Endothelial cell of umbilical vein (primary cell): Measurements from ENCODE around the gene ALDH3A2. TPM values are rescaled to one million over a fixed set of nuclear protein-coding genes. Genes with fewer than 3 reads are reported as not detected.

Experiments used
- BruUV-seq: library from RNA; stranded (reverse); fragments of 400-500 nt; replicated peaks from 2 replicates; lab custom pipeline; 2021; lab: Mats Ljungman, UMichigan
- CTCF ChIA-PET: fragments of 300-600, 350-600 bp; sonication (Branson Sonifier 250); formaldehyde crosslinking; loops from one replicate; lab custom pipeline; 2021; ENCODE audit warnings: antibody characterized with exemption, inconsistent platforms; lab: Charles Lee
- POLR2A ChIA-PET: fragments of 300-600, 350-600 bp; sonication (Branson Sonifier 250); formaldehyde crosslinking; loops from one replicate; lab custom pipeline; 2021; ENCODE audit warnings: antibody characterized with exemption, inconsistent platforms; lab: Charles Lee
- DNase-seq: peaks from one replicate; pipeline ENCODE4 v3.0.0-alpha.2; 2011; ENCODE audit warnings: low read depth, low spot score
- FAIRE-seq: peaks from 2 replicates; lab custom pipeline; 2011; peaks lifted over from hg19 to GRCh38; lab: Jason Lieb, UNC
- H2AFZ ChIP-seq: 2 replicates; pipeline ENCODE4 v1.6.0; 2012; ENCODE audit warnings: low read depth, low read length, control low read depth, inconsistent platforms
- H3K27ac ChIP-seq: 2 replicates; pipeline ENCODE4 v1.5.1; 2011; ENCODE audit warnings: low read depth, mild to moderate bottlenecking, control low read depth, low read length, moderate library complexity; ENCODE audit not compliant: insufficient read depth
- H3K27me3 ChIP-seq, 2 experiments: 2 replicates each; pipeline versions ENCODE4 v1.6.0 to v1.6.1; 2011; ENCODE audit warnings: low read length in 2 of 2, mixed read lengths in 1 of 2; ENCODE audit not compliant: control insufficient read depth in 2 of 2, insufficient read depth in 2 of 2
- H3K36me3 ChIP-seq, 2 experiments: 2 replicates in 1 of 2; 3 replicates in 1 of 2; pipeline ENCODE4 v1.5.1; 2011; ENCODE audit warnings: low read length in 2 of 2, mild to moderate bottlenecking in 1 of 2, moderate library complexity in 1 of 2; ENCODE audit not compliant: control insufficient read depth in 2 of 2, insufficient read depth in 2 of 2; ENCODE audit errors: extremely low read depth in 1 of 2
- H3K4me1 ChIP-seq: 3 replicates; pipeline ENCODE4 v1.5.1; 2011; ENCODE audit warnings: mild to moderate bottlenecking, low read length; ENCODE audit not compliant: control insufficient read depth, insufficient read depth; ENCODE audit errors: extremely low read depth
- H3K4me2 ChIP-seq: 2 replicates; pipeline ENCODE4 v1.6.1; 2011; ENCODE audit warnings: low read length, control low read depth, mixed read lengths; ENCODE audit not compliant: insufficient read depth
- H3K4me3 ChIP-seq, 3 experiments: fragments of 200-600 bp in 1 of 3; sonication (generic), shearing (Covaris generic) in 1 of 3; replicated peaks in 1 of 3; 2 replicates each; pipeline ENCODE4 v1.5.1; 2011 to 2016; ENCODE audit warnings: control low read depth in 3 of 3, low read length in 3 of 3, mild to moderate bottlenecking in 2 of 3, inconsistent platforms in 1 of 3, low read depth in 1 of 3, moderate library complexity in 1 of 3; ENCODE audit not compliant: insufficient read depth in 1 of 3
- H3K79me2 ChIP-seq: 2 replicates; pipeline ENCODE4 v1.6.0; 2012; ENCODE audit warnings: low read length, inconsistent platforms; ENCODE audit not compliant: control insufficient read depth, insufficient read depth
- H3K9ac ChIP-seq: replicated peaks from 2 replicates; pipeline ENCODE3; 2011; ENCODE audit warnings: low read length, control low read depth; ENCODE audit not compliant: insufficient read depth; ENCODE audit errors: extremely low read depth
- H3K9me1 ChIP-seq: replicated peaks from 3 replicates; pipeline ENCODE4 v1.6.0; 2011; ENCODE audit warnings: mild to moderate bottlenecking, low read length; ENCODE audit not compliant: control insufficient read depth, insufficient read depth; ENCODE audit errors: extremely low read depth
- H3K9me3 ChIP-seq: replicated peaks from 2 replicates; pipeline ENCODE4 v1.5.1; 2012; ENCODE audit warnings: low read length, inconsistent platforms; ENCODE audit not compliant: control insufficient read depth, insufficient read depth
- H4K20me1 ChIP-seq: replicated peaks from 2 replicates; pipeline ENCODE3; 2011; ENCODE audit warnings: mild to moderate bottlenecking, low read length; ENCODE audit not compliant: control insufficient read depth, insufficient read depth; ENCODE audit errors: extremely low read depth
- EZH2 ChIP-seq: IDR thresholded peaks from 2 replicates; pipeline ENCODE4 v1.6.1; 2012; ENCODE audit warnings: borderline replicate concordance, low read depth, mild to moderate bottlenecking, moderate library complexity, low read length, inconsistent platforms; ENCODE audit not compliant: severe bottlenecking
- FOS ChIP-seq: IDR thresholded peaks from 2 replicates; pipeline ENCODE4 v1.6.1; 2011; ENCODE audit warnings: mild to moderate bottlenecking, low read length, moderate library complexity, borderline replicate concordance; ENCODE audit not compliant: insufficient read depth
- GATA2 ChIP-seq: IDR thresholded peaks from 2 replicates; pipeline ENCODE4 v1.7.0; 2011; ENCODE audit warnings: low read depth, mild to moderate bottlenecking, moderate library complexity, mixed read lengths, low read length; ENCODE audit not compliant: insufficient read length, insufficient read depth
- JUN ChIP-seq: IDR thresholded peaks from 2 replicates; pipeline ENCODE4 v1.6.1; 2011; ENCODE audit warnings: borderline replicate concordance, low read depth; ENCODE audit not compliant: insufficient read length, insufficient read depth
- MAX ChIP-seq: IDR thresholded peaks from 2 replicates; pipeline ENCODE4 v1.6.1; 2011; ENCODE audit not compliant: insufficient read depth, insufficient read length
- MYC ChIP-seq: IDR thresholded peaks from one replicate; pipeline ENCODE4 v1.6.1; 2011; ENCODE audit warnings: mild to moderate bottlenecking, low read depth, low read length
- POLR2A ChIP-seq: IDR thresholded peaks from 2 replicates; pipeline ENCODE4 v1.6.1; 2012; ENCODE audit warnings: low read depth, mild to moderate bottlenecking, control low read depth, low read length
- POLR2AphosphoS5 ChIP-seq: IDR thresholded peaks from 2 replicates; pipeline ENCODE4 v1.6.1; 2012; ENCODE audit warnings: low read depth, mild to moderate bottlenecking, control low read depth, low read length, moderate library complexity; ENCODE audit not compliant: insufficient read depth
- dilution Hi-C: fragments of 300-500 bp; cut with MboI; formaldehyde crosslinking; loops from one replicate; pipeline ENCODE4 v1.15.0; 2019; ENCODE audit warnings: low sequenced_read_pairs; ENCODE audit not compliant: extremely low pct_ligation_motif_present
- intact Hi-C: fragments of 100-400 bp; cut with micrococcal nuclease; formaldehyde crosslinking; loops from one replicate; pipeline ENCODE4 v1.10.0; 2022
- polyA plus RNA-seq, 4 experiments: library from polyadenylated mRNA; depleted of rRNA in 3 of 4; stranded (reverse) in 3 of 4; unstranded in 1 of 4; fragments of >200 nt; gene quantifications; 2 replicates each; pipeline versions ENCODE4 v1.2.1 to v1.2.3, GENCODE V29; 2011 to 2012; ENCODE audit warnings: missing spikeins in 1 of 4
- total RNA-seq: library from RNA; stranded (reverse); gene quantifications from 2 replicates; pipeline ENCODE4 v1.2.3, GENCODE V29; 2021
- TF ChIP-seq, protein P1 (sequence below), 2 donors: IDR thresholded peaks; 1 replicate in 1 of 2; 2 replicates in 1 of 2; pipeline ENCODE4 v1.5.1; 2011; ENCODE audit warnings: low read length in 2 of 2, mild to moderate bottlenecking in 2 of 2, moderate library complexity in 2 of 2, control low read depth in 1 of 2, inconsistent platforms in 1 of 2, low read depth in 1 of 2; ENCODE audit not compliant: insufficient read depth in 1 of 2; ENCODE audit errors: extremely low read depth in 1 of 2

ALDH3A2 gene
- total and polyA plus RNA-seq, 2 donors (not counting 3 experiments of a cell fraction or from before 2014, with no cell fraction given) = 16.7 to 36.5 TPM

GRCh38 chr17:19712436-19713004 lies 64.0 kb downstream of the ALDH3A2 start:
- intact Hi-C loops = no loop called here
- no peaks in the 10 kb centered on the region for H3K9me3 ChIP-seq
- no peak for FAIRE-seq
- TF ChIP-seq MAX = no peak
- no peak for TF ChIP-seq FOS
- TF ChIP-seq JUN = no peak
- no peak for TF ChIP-seq EZH2
- TF ChIP-seq POLR2A = no peak
- TF ChIP-seq POLR2AphosphoS5 = no peak
- TF ChIP-seq MYC = no peak
- no peak for TF ChIP-seq GATA2
- TF ChIP-seq, protein P1, sequence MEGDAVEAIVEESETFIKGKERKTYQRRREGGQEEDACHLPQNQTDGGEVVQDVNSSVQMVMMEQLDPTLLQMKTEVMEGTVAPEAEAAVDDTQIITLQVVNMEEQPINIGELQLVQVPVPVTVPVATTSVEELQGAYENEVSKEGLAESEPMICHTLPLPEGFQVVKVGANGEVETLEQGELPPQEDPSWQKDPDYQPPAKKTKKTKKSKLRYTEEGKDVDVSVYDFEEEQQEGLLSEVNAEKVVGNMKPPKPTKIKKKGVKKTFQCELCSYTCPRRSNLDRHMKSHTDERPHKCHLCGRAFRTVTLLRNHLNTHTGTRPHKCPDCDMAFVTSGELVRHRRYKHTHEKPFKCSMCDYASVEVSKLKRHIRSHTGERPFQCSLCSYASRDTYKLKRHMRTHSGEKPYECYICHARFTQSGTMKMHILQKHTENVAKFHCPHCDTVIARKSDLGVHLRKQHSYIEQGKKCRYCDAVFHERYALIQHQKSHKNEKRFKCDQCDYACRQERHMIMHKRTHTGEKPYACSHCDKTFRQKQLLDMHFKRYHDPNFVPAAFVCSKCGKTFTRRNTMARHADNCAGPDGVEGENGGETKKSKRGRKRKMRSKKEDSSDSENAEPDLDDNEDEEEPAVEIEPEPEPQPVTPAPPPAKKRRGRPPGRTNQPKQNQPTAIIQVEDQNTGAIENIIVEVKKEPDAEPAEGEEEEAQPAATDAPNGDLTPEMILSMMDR (IDR thresholded peaks at IDR 0.05; ENCODE audit: extremely low read depth in 1 of 2, insufficient read depth in 1 of 2, low read depth in 1 of 2, low read length in 2 of 2) = no peak
- BruUV-seq = no TSS peak
- POLR2A ChIA-PET = no interaction called here
- H3K4me2 ChIP-seq = no peak overlapping the region
- H2AFZ ChIP-seq = no peak overlapping the region
- no peaks in the 10 kb centered on the region for H3K27me3 ChIP-seq
- H3K9ac ChIP-seq = no peak overlapping the region
- H3K79me2 ChIP-seq = no peaks in the 10 kb centered on the region
- no peak overlapping the region for H3K27ac ChIP-seq
- no peak overlapping the region for H3K4me3 ChIP-seq
- DNase-seq = no peak
- CTCF ChIA-PET = interaction anchor here (1.3 kb wide), 1 partner anchor 10 kb away, joined by 4 read pairs; no protein-coding TSS in a partner anchor
- no peaks in the 10 kb centered on the region for H3K36me3 ChIP-seq
- no peaks in the 10 kb centered on the region for H3K4me1 ChIP-seq
- H3K9me1 ChIP-seq = no peaks in the 10 kb centered on the region
- H4K20me1 ChIP-seq = no peaks in the 10 kb centered on the region
- dilution Hi-C loops = no loop called here
